HCT116 (cell line): ENCODE data around the gene ADAM15.

Experiments
- CBX3 ChIP-seq: IDR thresholded peaks from 2 replicates; pipeline ENCODE4 v1.6.1; 2012; ENCODE audit warnings: low read depth
- EZH2phosphoT487 ChIP-seq: fragments of 200-600 bp; IDR thresholded peaks from 2 replicates; pipeline ENCODE4 v1.6.1; 2018; ENCODE audit warnings: antibody characterized with exemption, borderline replicate concordance
- RAD21 ChIP-seq: IDR thresholded peaks from 2 replicates; pipeline ENCODE4 v1.6.1; 2012; ENCODE audit warnings: low read depth, mild to moderate bottlenecking
- TF ChIP-seq, protein P1 (sequence below), 3 experiments: fragments of 200-600 bp in 1 of 3; sonication (generic) in 1 of 3; IDR thresholded peaks in 2 of 3; conservative IDR thresholded peaks in 1 of 3; 2 replicates each; pipeline ENCODE4 v1.5.1; 2012 to 2017; ENCODE audit warnings: low read depth in 2 of 3, low read length in 2 of 3, antibody characterized with exemption in 1 of 3, borderline replicate concordance in 1 of 3, control low read depth in 1 of 3, mild to moderate bottlenecking in 1 of 3, mixed read lengths in 1 of 3, mixed run types in 1 of 3, moderate library complexity in 1 of 3; ENCODE audit not compliant: insufficient read depth in 1 of 3

DNA sequence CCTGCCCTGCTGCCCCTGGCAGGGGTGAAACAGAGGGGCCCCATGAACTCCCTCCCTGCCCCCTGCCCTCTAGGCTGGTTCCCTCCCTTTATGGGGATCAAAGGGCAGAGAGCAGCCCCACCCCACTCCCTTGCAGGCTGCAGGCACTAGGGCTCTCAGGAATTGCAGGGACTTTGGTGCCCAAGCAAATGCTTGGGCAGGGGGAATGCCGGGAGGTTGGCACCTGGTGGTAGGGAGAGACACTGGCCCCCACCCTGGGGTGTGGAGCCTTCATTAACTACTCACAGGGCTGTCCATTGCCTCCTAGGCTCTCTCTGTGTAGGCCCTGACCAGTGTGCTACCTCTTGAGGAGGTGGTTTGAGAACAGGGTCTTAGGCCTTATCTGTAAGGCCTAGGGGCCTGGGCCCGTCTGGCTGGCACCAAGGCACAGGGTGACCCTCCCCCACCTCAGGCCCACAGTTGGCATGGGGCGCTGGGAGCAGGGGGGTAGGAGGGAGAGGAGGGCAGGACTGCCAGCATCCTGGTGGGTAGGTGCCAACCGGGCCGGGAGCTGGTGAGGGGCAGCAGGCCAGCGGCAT is 43.8 kb upstream of the ADAM15 start:
- TF ChIP-seq CBX3 (no peak), RAD21 (no peak), EZH2phosphoT487 (no peak)
- TF ChIP-seq, protein P1, sequence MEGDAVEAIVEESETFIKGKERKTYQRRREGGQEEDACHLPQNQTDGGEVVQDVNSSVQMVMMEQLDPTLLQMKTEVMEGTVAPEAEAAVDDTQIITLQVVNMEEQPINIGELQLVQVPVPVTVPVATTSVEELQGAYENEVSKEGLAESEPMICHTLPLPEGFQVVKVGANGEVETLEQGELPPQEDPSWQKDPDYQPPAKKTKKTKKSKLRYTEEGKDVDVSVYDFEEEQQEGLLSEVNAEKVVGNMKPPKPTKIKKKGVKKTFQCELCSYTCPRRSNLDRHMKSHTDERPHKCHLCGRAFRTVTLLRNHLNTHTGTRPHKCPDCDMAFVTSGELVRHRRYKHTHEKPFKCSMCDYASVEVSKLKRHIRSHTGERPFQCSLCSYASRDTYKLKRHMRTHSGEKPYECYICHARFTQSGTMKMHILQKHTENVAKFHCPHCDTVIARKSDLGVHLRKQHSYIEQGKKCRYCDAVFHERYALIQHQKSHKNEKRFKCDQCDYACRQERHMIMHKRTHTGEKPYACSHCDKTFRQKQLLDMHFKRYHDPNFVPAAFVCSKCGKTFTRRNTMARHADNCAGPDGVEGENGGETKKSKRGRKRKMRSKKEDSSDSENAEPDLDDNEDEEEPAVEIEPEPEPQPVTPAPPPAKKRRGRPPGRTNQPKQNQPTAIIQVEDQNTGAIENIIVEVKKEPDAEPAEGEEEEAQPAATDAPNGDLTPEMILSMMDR (IDR thresholded peaks at IDR 0.05 in 2 of 3, conservative IDR thresholded peaks at IDR 0.05 in 1 of 3; ENCODE audit: borderline replicate concordance in 1 of 3, insufficient read depth in 1 of 3, low read depth in 2 of 3, low read length in 2 of 3): no peak
